Measurements from ENCODE around the gene COL4A3. TPM values are rescaled to one million over a fixed set of nuclear protein-coding genes. Genes with fewer than 3 reads are reported as not detected.

Gene COL4A3
- total and polyA plus RNA-seq, 11 donors, result 0.55 to 6.9 (median 1.9) TPM

- Histone ChIP-seq H3K9me3 (no peaks in the 10 kb centered on the region), H3K4me3 (no peak overlapping the region), H3K4me1 (no peaks in the 10 kb centered on the region), H3K36me3 (peaks cover 0 to 73% (median 5%) of the 10 kb centered on the region in 9 donors), H3K27ac (no peak overlapping the region), H3K27me3 (no peaks in the 10 kb centered on the region)
- intact Hi-C loops (cut with DNase I), result no loop called here
- TF ChIP-seq, protein P1, sequence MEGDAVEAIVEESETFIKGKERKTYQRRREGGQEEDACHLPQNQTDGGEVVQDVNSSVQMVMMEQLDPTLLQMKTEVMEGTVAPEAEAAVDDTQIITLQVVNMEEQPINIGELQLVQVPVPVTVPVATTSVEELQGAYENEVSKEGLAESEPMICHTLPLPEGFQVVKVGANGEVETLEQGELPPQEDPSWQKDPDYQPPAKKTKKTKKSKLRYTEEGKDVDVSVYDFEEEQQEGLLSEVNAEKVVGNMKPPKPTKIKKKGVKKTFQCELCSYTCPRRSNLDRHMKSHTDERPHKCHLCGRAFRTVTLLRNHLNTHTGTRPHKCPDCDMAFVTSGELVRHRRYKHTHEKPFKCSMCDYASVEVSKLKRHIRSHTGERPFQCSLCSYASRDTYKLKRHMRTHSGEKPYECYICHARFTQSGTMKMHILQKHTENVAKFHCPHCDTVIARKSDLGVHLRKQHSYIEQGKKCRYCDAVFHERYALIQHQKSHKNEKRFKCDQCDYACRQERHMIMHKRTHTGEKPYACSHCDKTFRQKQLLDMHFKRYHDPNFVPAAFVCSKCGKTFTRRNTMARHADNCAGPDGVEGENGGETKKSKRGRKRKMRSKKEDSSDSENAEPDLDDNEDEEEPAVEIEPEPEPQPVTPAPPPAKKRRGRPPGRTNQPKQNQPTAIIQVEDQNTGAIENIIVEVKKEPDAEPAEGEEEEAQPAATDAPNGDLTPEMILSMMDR (IDR thresholded peaks at IDR 0.05), result no peak
- no peak for TF ChIP-seq POLR2A (IDR thresholded peaks at IDR 0.05)
- DNase-seq (no peak), ATAC-seq (no peak)
- 80 to 86% (median 84%) methylated on average over 4 of the region's 4 CpGs for WGBS, 4 donors
Observed at GRCh38 chr2:227308784-227309183, 144.4 kb downstream of the COL4A3 start.

DNA sequence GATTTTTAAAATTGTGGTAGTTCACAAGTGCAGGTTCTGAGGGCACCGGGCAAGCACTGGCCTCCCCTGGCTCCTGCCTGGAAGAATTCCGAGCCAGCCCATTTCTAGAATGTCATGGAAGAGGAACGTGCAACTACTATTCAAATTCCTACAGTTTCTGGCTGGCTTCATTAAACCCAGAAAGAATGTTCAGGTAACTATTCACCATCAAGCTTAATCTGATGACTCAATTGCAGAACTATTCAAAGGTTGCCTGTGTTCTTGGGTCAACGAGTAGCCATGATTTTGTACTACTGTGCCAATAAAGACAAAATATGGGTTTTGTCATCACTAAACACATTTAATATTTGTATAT is 146.3 kb downstream of the COL4A3 start:
- H3K27me3 ChIP-seq, result no peaks in the 10 kb centered on the region
- H3K36me3 ChIP-seq, result peaks cover 0 to 55% (median 0%) of the 10 kb centered on the region in 9 donors
- WGBS, 4 donors, result 91 to 97% (median 94%) methylated on average over 4 of the region's 4 CpGs

DNA sequence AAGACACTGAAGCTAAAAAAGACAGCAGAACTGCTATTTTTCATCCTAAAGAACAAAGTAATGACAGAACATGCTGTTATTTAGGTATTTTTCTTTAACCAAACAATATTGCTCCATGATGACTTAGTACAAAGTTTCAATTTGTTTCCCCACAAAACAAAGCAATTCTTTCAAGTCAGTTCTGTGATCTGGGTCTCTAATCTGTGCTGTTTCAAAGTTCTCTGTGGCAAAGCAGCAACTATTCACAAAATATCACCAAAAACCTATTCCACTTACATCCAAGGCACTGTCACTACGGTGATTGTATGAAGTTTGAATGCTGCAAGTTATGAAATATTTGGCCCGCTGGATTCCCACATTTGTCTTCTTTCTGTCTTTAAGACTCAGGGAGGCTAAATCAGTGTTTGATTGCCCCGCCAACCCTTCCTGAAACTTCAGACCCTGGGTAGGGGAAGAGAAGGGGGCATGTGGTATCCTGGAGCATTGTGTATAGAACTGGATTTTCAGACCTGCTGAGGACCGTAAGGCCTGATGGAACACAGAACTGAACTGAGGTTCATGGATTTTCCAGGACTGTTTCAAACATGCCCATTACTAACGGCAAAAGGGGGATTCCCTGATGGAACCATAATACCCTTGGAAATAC is 147.6 kb downstream of the COL4A3 start:
- intact Hi-C loops (cut with DNase I), result no loop called here
- no peaks in the 10 kb centered on the region for H3K27me3 ChIP-seq
- no peaks in the 10 kb centered on the region for H3K9me3 ChIP-seq
- peaks cover 0 to 55% (median 0%) of the 10 kb centered on the region in 9 donors for H3K36me3 ChIP-seq
- H3K4me3 ChIP-seq, result no peak overlapping the region
- H3K27ac ChIP-seq, result no peak overlapping the region
- 94 to 96% (median 95%) methylated on average over 5 of the region's 5 CpGs for WGBS, 4 donors
- ATAC-seq, result no peak
- DNase-seq, result no peak
- TF ChIP-seq, protein P1 (IDR thresholded peaks at IDR 0.05), result no peak
- no peak for TF ChIP-seq POLR2A (IDR thresholded peaks at IDR 0.05)
- H3K4me1 ChIP-seq, result no peaks in the 10 kb centered on the region

More for the DNA sequence above, 146.3 kb downstream of the COL4A3 start:
- H3K9me3 ChIP-seq, result no peaks in the 10 kb centered on the region
- ATAC-seq (no peak), DNase-seq (no peak)
- intact Hi-C loops (cut with DNase I), result no loop called here
- H3K27ac ChIP-seq, result no peak overlapping the region
- no peaks in the 10 kb centered on the region for H3K4me1 ChIP-seq
- no peak overlapping the region for H3K4me3 ChIP-seq
- TF ChIP-seq POLR2A (IDR thresholded peaks at IDR 0.05), result no peak
- TF ChIP-seq, protein P1 (IDR thresholded peaks at IDR 0.05), result no peak

DNA sequence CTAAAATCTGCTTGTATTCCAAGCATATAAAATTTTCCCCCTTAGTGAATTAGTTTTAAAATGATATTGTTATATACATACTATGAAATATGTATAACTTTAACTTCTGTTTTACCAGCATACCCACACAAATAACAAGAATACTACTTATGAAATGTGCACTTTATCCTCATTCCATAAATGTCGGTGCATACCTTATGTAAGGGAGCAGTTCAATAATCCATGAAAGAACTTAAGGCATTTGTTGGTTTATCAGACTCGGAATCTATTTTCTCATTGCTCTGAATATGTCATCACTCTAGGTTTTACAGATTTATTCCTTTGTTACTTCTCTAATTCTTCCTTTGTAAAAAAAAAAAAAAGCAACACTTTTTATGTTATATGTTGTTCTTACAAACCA is 148.2 kb downstream of the COL4A3 start:
- no peaks in the 10 kb centered on the region for H3K4me1 ChIP-seq
- TF ChIP-seq, protein P1 (IDR thresholded peaks at IDR 0.05), result no peak
- no peak for TF ChIP-seq POLR2A (IDR thresholded peaks at IDR 0.05)
- ATAC-seq (no peak), DNase-seq (no peak)
- H3K36me3 ChIP-seq, result peaks cover 0 to 50% (median 0%) of the 10 kb centered on the region in 9 donors
- no peak overlapping the region for H3K4me3 ChIP-seq
- no peaks in the 10 kb centered on the region for H3K9me3 ChIP-seq
- H3K27ac ChIP-seq, result no peak overlapping the region
- H3K27me3 ChIP-seq, result no peaks in the 10 kb centered on the region
- intact Hi-C loops (cut with DNase I), result no loop called here
- WGBS, 4 donors, result 47 to 51% (median 50%) methylated on average over 2 of the region's 2 CpGs

Data from heart left ventricle (tissue), 16 donors.